Neural progenitor cell (in vitro differentiated cells): ENCODE measurements around the gene MROH9.

Source experiments
- CTCF ChIP-seq: fragments of 200-600 bp; sonication (generic); IDR thresholded peaks from 2 replicates; pipeline ENCODE4 v1.5.1; 2017; ENCODE audit warnings: antibody characterized with exemption, mild to moderate bottlenecking
- EZH2 ChIP-seq: fragments of 200-600 bp; sonication (generic); IDR thresholded peaks from 2 replicates; pipeline ENCODE4 v1.6.1; 2017; ENCODE audit warnings: antibody characterized with exemption, mild to moderate bottlenecking, moderate library complexity
- EZH2phosphoT487 ChIP-seq: fragments of 200-600 bp; sonication (generic); IDR thresholded peaks from 2 replicates; pipeline ENCODE4 v1.6.1; 2017; ENCODE audit warnings: antibody characterized with exemption

GRCh38 chr1:171084091-171084490 is 148.8 kb downstream of the MROH9 start:
- TF ChIP-seq CTCF (no peak), EZH2 (no peak), EZH2phosphoT487 (no peak)
